H1 (cell line): ENCODE data around the gene TMEM271. TPM values are rescaled to one million over a fixed set of nuclear protein-coding genes. Genes with fewer than 3 reads are reported as not detected.

ENCODE experiments used
- ASH2L ChIP-seq: fragments of 200-600, 300-600 bp; sonication (generic); IDR thresholded peaks from one replicate; pipeline ENCODE4 v1.7.1; 2017; ENCODE audit warnings: low read length
- CBX8 ChIP-seq: fragments of 300-800, 300-1000 bp; sonication (generic); IDR thresholded peaks from 2 replicates; pipeline ENCODE4 v1.7.1; 2016; ENCODE audit warnings: low read depth, low read length, borderline replicate concordance
- CTCF ChIP-seq, 3 experiments: IDR thresholded peaks; 1 replicate in 2 of 3; 2 replicates in 1 of 3; pipeline versions ENCODE4 v1.5.1 to v1.6.1; 2011; ENCODE audit warnings: low read length in 3 of 3, mild to moderate bottlenecking in 3 of 3, inconsistent platforms in 2 of 3, low read depth in 1 of 3, moderate library complexity in 1 of 3; ENCODE audit not compliant: insufficient read depth in 1 of 3; ENCODE audit errors: control extremely low read depth in 1 of 3
- E2F6 ChIP-seq: IDR thresholded peaks from 2 replicates; pipeline ENCODE4 v1.6.1; 2012; ENCODE audit warnings: inconsistent platforms
- HDAC6 ChIP-seq: IDR thresholded peaks from one replicate; pipeline ENCODE4 v1.7.1; 2012; ENCODE audit warnings: low read depth, mild to moderate bottlenecking, inconsistent platforms, low read length, moderate library complexity
- POLR2A ChIP-seq, 2 experiments: IDR thresholded peaks; 1 replicate in 1 of 2; 2 replicates in 1 of 2; pipeline ENCODE4 v1.6.1; 2011; ENCODE audit warnings: low read depth in 2 of 2, low read length in 2 of 2, mild to moderate bottlenecking in 2 of 2; ENCODE audit errors: control extremely low read depth in 1 of 2
- RAD21 ChIP-seq, 2 experiments: IDR thresholded peaks in 1 of 2; conservative IDR thresholded peaks in 1 of 2; 2 replicates each; pipeline ENCODE4 v1.6.1; 2011; ENCODE audit warnings: low read depth in 2 of 2, low read length in 2 of 2, improper control_type of control experiment in 1 of 2, inconsistent platforms in 1 of 2, mild to moderate bottlenecking in 1 of 2, moderate library complexity in 1 of 2
- TBP ChIP-seq: IDR thresholded peaks from 2 replicates; pipeline ENCODE4 v1.6.1; 2011; ENCODE audit warnings: low read depth, low read length, improper control_type of control experiment
- polyA plus RNA-seq, 7 experiments: library from polyadenylated mRNA; depleted of rRNA in 3 of 7; stranded (reverse) in 5 of 7; unstranded in 2 of 7; fragments of >200 nt in 5 of 7; fragments of 200-250 nt in 2 of 7; gene quantifications; 1 replicate in 5 of 7; 2 replicates in 1 of 7; 4 replicates in 1 of 7; pipeline versions ENCODE4 v1.2.1 to v1.2.3, GENCODE V29; 2011 to 2013; ENCODE audit warnings: missing spikeins in 2 of 7, mixed read lengths in 2 of 7
- total RNA-seq: library from RNA; stranded (reverse); fragmentation: NEBNext Ultra II Directional; extraction: Animal tissue kit (Norgen Biotek cat#: 25700); gene quantifications from 2 replicates; pipeline ENCODE4 v1.2.1, GENCODE V29; 2021
- TF ChIP-seq, protein P1 (sequence below): IDR thresholded peaks from 2 replicates; pipeline ENCODE4 v1.6.1; 2012; ENCODE audit warnings: inconsistent platforms

TMEM271 gene
- total and polyA plus RNA-seq, 2 of the 8 experiments (the other 6 are each of a cell fraction or from before 2014, with no cell fraction given), result 0.08 to 0.35 TPM

GRCh38 chr4:575281-576141 lies 584 bp downstream of the TMEM271 start (continued):
- peak in 1 of 2 experiments; percentile 17; a peak in 1 of 4 replicates for TF ChIP-seq RAD21 (IDR thresholded peaks at IDR 0.05 in 1 of 2, conservative IDR thresholded peaks at IDR 0.05 in 1 of 2; ENCODE audit: low read depth in 2 of 2, low read length in 2 of 2)
- no peak for TF ChIP-seq POLR2A (IDR thresholded peaks at IDR 0.05; ENCODE audit: control extremely low read depth in 1 of 2, low read depth in 2 of 2, low read length in 2 of 2)
- no peak for TF ChIP-seq CTCF (IDR thresholded peaks at IDR 0.05; ENCODE audit: control extremely low read depth in 1 of 3, insufficient read depth in 1 of 3, low read depth in 1 of 3, low read length in 3 of 3)
- TF ChIP-seq, protein P1, sequence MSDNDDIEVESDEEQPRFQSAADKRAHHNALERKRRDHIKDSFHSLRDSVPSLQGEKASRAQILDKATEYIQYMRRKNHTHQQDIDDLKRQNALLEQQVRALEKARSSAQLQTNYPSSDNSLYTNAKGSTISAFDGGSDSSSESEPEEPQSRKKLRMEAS, result peak; percentile 69; the same call in 1 of the 2 replicates
- TF ChIP-seq ASH2L, result no peak
- TF ChIP-seq TBP, result peak; percentile 21; the same call in 1 of the 2 replicates
- peak; percentile 4; the same call in 1 of the 2 replicates for TF ChIP-seq E2F6
- TF ChIP-seq CBX8, result no peak
- no peak for TF ChIP-seq HDAC6
- TF ChIP-seq, all 59 proteins: peak for 7
